Neural progenitor cell (in vitro differentiated cells): Measurements from ENCODE around the gene CDCP1. TPM values are rescaled to one million over a fixed set of nuclear protein-coding genes. Genes with fewer than 3 reads are reported as not detected.

Experiments used
- DNase-seq: peaks from one replicate; pipeline ENCODE4 v3.0.0-alpha.2; 2016; ENCODE audit warnings: low spot score
- H2AFZ ChIP-seq: fragments of 200-600 bp; sonication (generic); replicated peaks from 2 replicates; pipeline ENCODE4 v1.6.1; 2016; ENCODE audit warnings: antibody characterized with exemption
- H3F3A ChIP-seq: fragments of 200-600 bp; sonication (generic); 2 replicates; pipeline ENCODE4 v1.6.1; 2016; ENCODE audit warnings: antibody characterized with exemption, low read depth
- H3K27ac ChIP-seq: fragments of 200-600 bp; sonication (generic); 2 replicates; pipeline ENCODE4 v1.5.1; 2016; ENCODE audit warnings: mild to moderate bottlenecking
- H3K27me3 ChIP-seq: fragments of 200-600 bp; sonication (generic); 2 replicates; pipeline ENCODE4 v1.6.1; 2016; ENCODE audit warnings: mild to moderate bottlenecking, moderate library complexity
- H3K36me3 ChIP-seq: fragments of 200-600 bp; sonication (generic); 2 replicates; pipeline ENCODE4 v1.5.1; 2016
- H3K4me1 ChIP-seq: fragments of 200-600 bp; sonication (generic); 2 replicates; pipeline ENCODE4 v1.6.1; 2016; ENCODE audit warnings: mixed run types
- H3K4me2 ChIP-seq: fragments of 200-600 bp; sonication (generic); 2 replicates; pipeline ENCODE4 v1.6.1; 2016
- H3K4me3 ChIP-seq: fragments of 200-600 bp; sonication (generic); 2 replicates; pipeline ENCODE4 v1.5.1; 2016
- H3K79me2 ChIP-seq: fragments of 200-600 bp; sonication (generic); 2 replicates; pipeline ENCODE4 v1.6.1; 2016; ENCODE audit warnings: low read depth
- H3K9ac ChIP-seq: fragments of 200-600 bp; sonication (generic); 2 replicates; pipeline ENCODE4 v1.6.1; 2016
- H3K9me3 ChIP-seq: fragments of 200-600 bp; sonication (generic); 2 replicates; pipeline ENCODE4 v1.5.1; 2016; ENCODE audit warnings: low read depth
- H4K20me1 ChIP-seq: fragments of 200-600 bp; sonication (generic); 2 replicates; pipeline ENCODE4 v1.6.1; 2016; ENCODE audit warnings: low read depth
- H3K27ac Mint-ChIP-seq: 3 replicates; pipeline ENCODE4 v1.8.0; 2021; ENCODE audit warnings: mixed read lengths
- H3K27me3 Mint-ChIP-seq: 2 replicates; pipeline ENCODE4 v1.8.0; 2022; ENCODE audit warnings: low read depth, mild to moderate bottlenecking, inconsistent platforms, moderate library complexity, mixed read lengths; ENCODE audit not compliant: insufficient read depth
- H3K36me3 Mint-ChIP-seq: 3 replicates; pipeline ENCODE4 v1.8.0; 2021; ENCODE audit warnings: mixed read lengths
- H3K4me1 Mint-ChIP-seq: 3 replicates; pipeline ENCODE4 v1.8.0; 2021; ENCODE audit warnings: mixed read lengths
- H3K4me3 Mint-ChIP-seq: 3 replicates; pipeline ENCODE4 v1.8.0; 2021; ENCODE audit warnings: mild to moderate bottlenecking, moderate library complexity, mixed read lengths
- H3K9me3 Mint-ChIP-seq: 3 replicates; pipeline ENCODE4 v1.8.0; 2020; ENCODE audit warnings: mixed read lengths
- CTCF ChIP-seq: fragments of 200-600 bp; sonication (generic); IDR thresholded peaks from 2 replicates; pipeline ENCODE4 v1.5.1; 2017; ENCODE audit warnings: antibody characterized with exemption, mild to moderate bottlenecking
- EZH2 ChIP-seq: fragments of 200-600 bp; sonication (generic); IDR thresholded peaks from 2 replicates; pipeline ENCODE4 v1.6.1; 2017; ENCODE audit warnings: antibody characterized with exemption, mild to moderate bottlenecking, moderate library complexity
- EZH2phosphoT487 ChIP-seq: fragments of 200-600 bp; sonication (generic); IDR thresholded peaks from 2 replicates; pipeline ENCODE4 v1.6.1; 2017; ENCODE audit warnings: antibody characterized with exemption
- total RNA-seq: library from RNA; depleted of rRNA; stranded (reverse); fragments of >200 nt; gene quantifications from 2 replicates; pipeline ENCODE4 v1.2.3, GENCODE V29; 2015; ENCODE audit warnings: low replicate concordance

The CDCP1 gene
- total RNA-seq, 1 donor from 2014 or later, result 0.24 TPM

GRCh38 chr3:45067941-45068340 is 78.2 kb downstream of the CDCP1 start:
- Histone ChIP-seq H3K4me1 (no peaks in the 10 kb centered on the region), H3K27me3 (no peaks in the 10 kb centered on the region), H2AFZ (no peak overlapping the region), H3K79me2 (no peaks in the 10 kb centered on the region), H3K9me3 (no peaks in the 10 kb centered on the region), H4K20me1 (no peaks in the 10 kb centered on the region), H3K9ac (no peak overlapping the region), H3K36me3 (no peaks in the 10 kb centered on the region), H3K4me3 (no peak overlapping the region), H3K4me2 (no peak overlapping the region), H3F3A (no peaks in the 10 kb centered on the region), H3K27ac (no peak overlapping the region)
- no peak for DNase-seq
- no peaks in the 10 kb centered on the region for H3K9me3 Mint-ChIP-seq
- TF ChIP-seq EZH2, result no peak
- TF ChIP-seq EZH2phosphoT487, result no peak
- TF ChIP-seq CTCF, result no peak
- peaks cover 15% of the 10 kb centered on the region for H3K4me1 Mint-ChIP-seq
- H3K27me3 Mint-ChIP-seq, result no peaks in the 10 kb centered on the region
- no peak overlapping the region for H3K4me3 Mint-ChIP-seq
- no peaks in the 10 kb centered on the region for H3K36me3 Mint-ChIP-seq
- H3K27ac Mint-ChIP-seq, result no peak overlapping the region

DNA sequence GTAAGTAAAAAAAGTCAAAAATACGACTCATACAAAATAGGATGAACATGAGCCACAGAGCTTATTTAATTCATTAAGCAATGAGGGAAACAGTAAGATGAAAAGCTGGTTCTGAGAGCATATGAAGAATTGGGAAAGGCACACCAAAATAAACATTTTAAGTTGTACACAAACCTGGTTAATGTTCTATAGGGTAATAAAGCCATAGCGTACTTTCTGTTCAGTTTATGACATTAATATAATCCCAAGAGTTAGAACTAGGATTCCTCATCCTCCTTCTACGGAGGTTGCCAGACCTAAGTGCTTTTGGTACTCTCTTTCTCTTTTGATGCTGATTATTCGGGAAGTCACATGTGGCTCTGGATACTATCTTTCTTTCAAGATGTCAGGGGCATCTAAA is 78.7 kb downstream of the CDCP1 start:
- Histone ChIP-seq H3K9ac (no peak overlapping the region), H3K4me1 (no peaks in the 10 kb centered on the region), H4K20me1 (no peaks in the 10 kb centered on the region), H3K36me3 (no peaks in the 10 kb centered on the region), H3K27ac (no peak overlapping the region), H2AFZ (no peak overlapping the region), H3K9me3 (no peaks in the 10 kb centered on the region), H3K4me2 (no peak overlapping the region), H3K4me3 (no peak overlapping the region), H3F3A (no peaks in the 10 kb centered on the region), H3K27me3 (no peaks in the 10 kb centered on the region), H3K79me2 (no peaks in the 10 kb centered on the region)
- H3K4me3 Mint-ChIP-seq, result no peak overlapping the region
- H3K4me1 Mint-ChIP-seq, result peaks cover 15% of the 10 kb centered on the region
- H3K9me3 Mint-ChIP-seq, result no peaks in the 10 kb centered on the region
- no peak overlapping the region for H3K27ac Mint-ChIP-seq
- TF ChIP-seq CTCF (no peak), EZH2 (no peak), EZH2phosphoT487 (no peak)
- no peaks in the 10 kb centered on the region for H3K27me3 Mint-ChIP-seq
- no peak for DNase-seq
- no peaks in the 10 kb centered on the region for H3K36me3 Mint-ChIP-seq

- H3K27me3 Mint-ChIP-seq, result no peaks in the 10 kb centered on the region
- Histone ChIP-seq H3K4me2 (no peak overlapping the region), H3K4me1 (no peaks in the 10 kb centered on the region), H3F3A (no peaks in the 10 kb centered on the region), H3K27ac (no peak overlapping the region), H3K9me3 (no peaks in the 10 kb centered on the region), H4K20me1 (no peaks in the 10 kb centered on the region), H3K36me3 (no peaks in the 10 kb centered on the region), H3K4me3 (no peak overlapping the region), H2AFZ (no peak overlapping the region), H3K27me3 (no peaks in the 10 kb centered on the region), H3K9ac (no peak overlapping the region), H3K79me2 (no peaks in the 10 kb centered on the region)
- no peak overlapping the region for H3K27ac Mint-ChIP-seq
- no peaks in the 10 kb centered on the region for H3K9me3 Mint-ChIP-seq
- no peak overlapping the region for H3K4me3 Mint-ChIP-seq
- H3K36me3 Mint-ChIP-seq, result no peaks in the 10 kb centered on the region
- peaks cover 18% of the 10 kb centered on the region for H3K4me1 Mint-ChIP-seq
- no peak for DNase-seq
- TF ChIP-seq EZH2phosphoT487 (no peak), CTCF (no peak), EZH2 (no peak)
Measured at GRCh38 chr3:45066109-45066801, 79.9 kb downstream of the CDCP1 start.
